GM21447 (cell line): ENCODE data around the gene CFAP97.
A peak's percentile ranks its signal among the peaks of the same experiment; 100 is the strongest.
"Not testable (repeated sequence)": the region's sequence is repeated elsewhere in the genome, so short reads cannot be mapped to it uniquely, and the experiment has no call there.

Experiments
- ATAC-seq: cut with Tn5 transposase; IDR thresholded peaks from one replicate; pipeline ENCODE4 v1.9.1; 2021; ENCODE audit not compliant: unreplicated experiment

CFAP97 gene

GRCh38 chr4:185201977-185202962, 1.5 kb downstream of the CFAP97 start:
- no peak for ATAC-seq

DNA sequence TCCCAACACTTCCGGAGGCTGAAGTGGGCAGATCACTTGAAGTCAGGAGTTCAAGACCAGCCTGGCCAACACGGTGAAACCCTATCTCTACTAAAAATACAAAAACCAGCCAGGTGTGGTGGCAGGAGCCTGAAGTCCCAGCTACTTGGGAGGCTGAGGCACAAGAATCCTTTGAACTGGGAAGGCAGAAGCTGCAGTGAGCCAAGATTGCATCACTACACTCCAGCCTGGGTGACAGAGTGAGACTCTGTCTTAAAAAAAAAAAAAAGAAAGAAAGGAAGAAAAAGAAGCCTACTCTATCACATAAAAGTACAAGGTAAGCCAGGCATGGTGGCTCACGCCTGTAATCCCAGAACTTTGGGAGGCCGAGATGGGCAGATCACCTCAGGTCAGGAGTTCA, 5.6 kb downstream of the CFAP97 start:
- not testable (repeated sequence) for ATAC-seq

- ATAC-seq = no peak
These were observed 7.4 kb downstream of the CFAP97 start for GRCh38 chr4:185196437-185196836.

DNA sequence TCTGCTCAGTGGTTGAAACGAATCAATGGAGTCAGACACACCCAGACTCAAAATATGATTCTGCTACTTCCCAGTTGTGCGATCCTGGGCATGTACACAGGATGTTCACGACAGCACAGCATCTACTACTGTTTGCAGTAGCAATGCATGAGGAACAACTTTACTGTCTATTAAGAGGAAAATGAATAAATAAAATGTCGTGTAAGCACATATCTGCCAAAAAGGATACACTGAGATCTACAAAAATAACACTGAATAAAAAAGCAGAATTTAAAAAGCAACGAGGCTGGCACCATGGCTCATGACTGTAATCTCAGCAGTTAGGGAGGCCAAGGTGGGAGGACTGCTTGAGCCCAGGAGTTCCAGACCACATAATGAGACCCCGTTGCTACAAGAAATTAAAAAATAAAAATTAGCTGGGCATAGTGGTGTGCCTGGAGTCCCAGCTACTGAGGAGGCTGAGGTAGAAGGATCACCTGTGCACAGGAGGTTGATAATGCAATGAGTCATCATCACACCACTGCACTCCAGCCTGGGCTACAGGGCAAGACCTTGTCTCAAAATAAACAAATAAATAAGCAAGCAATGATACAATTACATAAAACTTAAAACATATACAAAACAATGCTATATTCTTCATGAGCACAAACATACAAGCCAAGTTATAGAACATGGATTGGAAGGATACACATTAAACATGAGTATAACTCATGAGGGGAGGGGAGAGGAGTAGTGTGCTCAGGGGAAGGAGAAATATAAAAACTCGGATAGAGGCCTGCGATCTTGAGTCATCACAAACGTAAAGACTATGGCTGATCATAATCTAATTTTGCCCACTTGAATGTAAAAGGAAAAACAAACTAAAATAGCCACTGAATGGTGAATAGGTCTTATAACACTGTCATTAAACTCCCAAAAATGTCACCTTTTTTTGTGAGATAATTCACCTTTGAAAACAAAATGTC, 8.6 kb downstream of the CFAP97 start:
- ATAC-seq = no peak

- ATAC-seq = peak; percentile 93
These were observed 11.7 kb downstream of the CFAP97 start for GRCh38 chr4:185192059-185192458.

DNA sequence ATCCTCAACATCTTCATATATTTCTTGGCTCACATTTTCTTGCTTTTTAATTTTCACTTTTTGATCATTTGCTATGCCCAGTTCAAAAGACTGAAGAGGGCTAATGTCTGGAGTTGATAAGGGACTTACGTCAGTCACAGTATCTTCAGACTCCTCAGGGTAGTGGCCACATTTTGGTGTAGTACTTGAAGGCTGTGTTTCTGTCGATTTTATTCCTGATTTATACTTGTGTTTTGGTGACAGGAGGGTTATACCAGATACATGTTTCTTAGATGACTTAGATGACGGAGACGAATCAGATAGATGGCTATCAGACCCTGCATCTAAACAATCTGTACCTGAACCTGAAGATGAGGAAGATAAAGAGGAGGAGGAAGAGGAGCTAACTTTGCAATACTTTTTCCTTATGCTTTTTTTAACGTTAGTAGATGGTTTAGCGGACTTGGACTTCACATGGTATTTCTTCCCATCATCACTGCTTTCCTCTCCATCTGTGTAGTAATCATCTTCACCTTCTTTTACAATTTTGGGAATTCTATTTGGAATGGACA, 13.4 kb downstream of the CFAP97 start:
- ATAC-seq = no peak

- ATAC-seq = no peak
These were observed 14.0 kb downstream of the CFAP97 start for GRCh38 chr4:185189606-185190305.

- no peak for ATAC-seq
These were observed 17.0 kb downstream of the CFAP97 start for GRCh38 chr4:185186769-185187168.

DNA sequence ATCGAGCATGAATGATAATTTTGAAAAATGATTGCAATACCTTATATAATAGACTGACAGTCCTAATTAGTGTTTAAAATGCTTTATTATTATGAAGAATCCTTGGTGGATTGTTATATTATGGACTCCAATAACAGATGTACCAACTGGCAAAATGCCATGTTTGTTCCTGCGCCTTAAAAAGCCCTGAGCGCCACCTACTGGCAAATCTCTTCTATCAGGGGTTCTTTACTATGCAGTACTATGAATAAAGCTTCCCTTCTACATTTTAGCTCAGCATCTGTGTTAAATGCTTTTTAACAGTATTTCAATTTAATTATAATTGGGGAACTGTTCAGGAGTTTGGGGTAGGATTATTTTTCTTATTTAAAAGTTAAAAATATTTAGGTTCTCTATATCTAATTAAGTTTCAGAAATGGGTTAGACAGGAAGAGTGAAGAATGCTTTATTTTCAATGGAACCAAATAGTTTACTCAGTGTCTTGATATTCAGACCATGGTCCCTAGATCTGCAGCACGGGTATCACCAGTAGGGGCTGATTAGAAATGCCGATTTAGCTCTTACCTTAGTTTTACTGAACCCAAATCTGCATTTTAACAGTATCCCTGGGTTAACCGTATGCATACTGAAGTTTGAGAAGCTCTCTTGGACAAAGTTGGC, 20.0 kb downstream of the CFAP97 start:
- ATAC-seq = peak; percentile 58

DNA sequence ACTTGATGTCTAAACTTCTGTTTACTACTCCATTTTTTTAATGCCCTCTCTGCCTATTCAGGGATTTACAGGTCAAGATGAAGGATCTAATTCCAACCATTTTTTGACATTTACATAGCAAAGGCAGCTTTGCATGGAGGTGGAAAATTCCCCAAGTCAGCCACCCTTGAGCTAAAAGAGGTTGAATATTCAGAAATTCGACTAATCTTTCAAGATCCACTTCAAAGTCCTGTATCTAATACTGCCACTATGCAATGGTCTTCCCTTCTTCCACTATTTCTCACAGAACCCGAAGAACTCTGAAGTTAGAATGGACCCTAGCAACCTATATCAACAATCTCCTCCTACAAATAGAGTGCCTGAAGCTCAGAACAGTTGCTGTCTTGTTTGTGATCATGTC, 21.6 kb downstream of the CFAP97 start:
- ATAC-seq = no peak

DNA sequence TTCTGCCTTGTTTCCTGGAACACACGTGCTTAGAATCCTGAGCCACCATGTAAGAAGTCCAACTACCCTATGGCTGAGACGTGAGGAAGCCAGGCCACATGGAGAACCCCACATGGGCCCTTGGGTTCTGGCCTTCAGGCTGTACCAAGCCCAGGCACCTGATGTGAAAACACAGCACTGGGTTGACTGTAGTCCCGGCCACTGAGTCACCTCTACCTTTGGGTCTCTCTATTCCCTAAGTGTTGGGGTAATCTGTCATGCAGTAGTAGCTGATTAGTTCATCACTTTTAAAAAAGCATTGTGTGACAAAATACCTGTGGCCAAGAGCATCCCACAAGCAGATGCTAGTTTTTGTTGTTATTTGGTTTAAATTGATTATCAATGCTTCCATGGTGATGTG, 24.3 kb downstream of the CFAP97 start:
- no peak for ATAC-seq

- ATAC-seq = peak; percentile 93
These were observed 32.3 kb downstream of the CFAP97 start for GRCh38 chr4:185171373-185172071.

DNA sequence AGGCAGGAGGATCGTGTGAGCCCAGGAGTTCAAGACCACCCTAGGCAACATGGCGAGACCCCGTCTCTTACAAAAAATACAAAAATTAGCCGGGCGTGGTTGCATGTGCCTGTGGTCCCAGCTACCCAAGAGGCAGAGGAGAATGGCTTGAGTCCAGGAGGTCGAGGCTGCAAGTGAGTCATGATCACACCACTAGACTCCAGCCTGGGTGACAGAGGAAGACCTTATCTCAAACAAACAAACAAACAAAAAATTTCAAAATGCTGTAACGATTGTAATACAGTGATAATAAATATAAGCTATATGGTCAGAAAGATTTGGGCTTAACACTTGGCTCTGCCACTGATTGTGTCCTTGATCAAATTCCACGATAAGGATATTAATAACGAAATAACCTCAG, 36.6 kb downstream of the CFAP97 start:
- no peak for ATAC-seq

DNA sequence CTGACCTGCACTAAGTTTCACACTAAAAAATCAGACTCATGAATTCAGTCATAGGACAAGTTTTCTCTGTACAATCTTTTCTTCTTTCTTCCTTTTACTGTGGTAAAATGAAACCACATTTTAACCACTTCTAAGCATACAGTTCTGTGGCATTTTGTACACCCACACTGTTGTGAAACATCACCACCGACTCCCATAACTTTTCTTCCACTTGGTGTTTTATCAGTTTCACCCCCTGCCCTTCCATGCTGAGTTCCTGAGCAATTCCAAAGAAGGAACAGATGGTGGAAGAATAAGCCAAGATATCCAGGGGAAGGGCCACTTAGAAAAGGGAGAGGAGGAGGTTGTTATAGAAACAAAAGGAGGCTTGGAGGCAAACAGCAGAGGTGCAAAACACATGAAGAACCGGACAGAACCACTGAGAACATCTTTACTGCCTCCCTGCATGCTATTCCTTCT, 38.2 kb downstream of the CFAP97 start:
- ATAC-seq = peak; percentile 94

DNA sequence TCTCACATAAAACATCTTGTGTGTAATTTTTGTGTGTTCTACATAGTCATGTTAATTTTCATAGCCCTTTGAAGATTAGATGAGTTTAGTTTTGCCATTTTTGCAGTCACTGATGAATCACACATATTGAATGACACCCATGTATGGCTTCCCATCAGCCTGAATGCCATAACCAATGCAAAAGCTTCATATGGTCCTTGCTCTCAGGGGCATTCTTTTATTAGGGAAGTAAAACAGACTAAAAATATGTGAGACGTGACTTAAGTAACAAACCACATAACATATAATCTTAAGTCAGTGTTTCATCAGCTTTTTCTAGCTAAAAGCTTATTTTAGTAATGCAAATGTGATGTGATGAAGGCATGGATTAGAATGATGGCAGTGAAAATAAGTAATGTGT, 52.5 kb downstream of the CFAP97 start:
- ATAC-seq = no peak

DNA sequence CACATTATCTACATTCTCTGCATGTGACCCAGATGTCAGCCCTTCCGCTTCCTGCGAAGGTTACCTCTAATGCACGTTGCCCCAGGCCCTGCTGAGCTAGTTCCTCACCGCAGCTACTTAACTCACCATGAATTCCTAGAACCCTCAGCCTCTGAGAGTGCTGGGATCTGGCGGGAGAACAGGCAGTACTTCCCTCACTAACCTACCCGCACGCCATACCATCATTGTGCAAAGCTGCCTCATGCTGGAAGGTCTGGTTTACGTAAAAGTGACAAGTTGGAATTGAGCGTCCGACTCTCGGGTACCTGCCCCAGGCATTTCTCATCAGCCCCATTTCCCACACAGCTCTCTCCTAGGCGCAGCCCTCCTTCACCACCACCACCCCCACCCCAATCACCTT, 54.4 kb downstream of the CFAP97 start:
- no peak for ATAC-seq

GRCh38 chr4:185145572-185145971, 58.2 kb downstream of the CFAP97 start:
- ATAC-seq = no peak

- no peak for ATAC-seq
These were observed 59.1 kb downstream of the CFAP97 start for GRCh38 chr4:185144601-185145240.

DNA sequence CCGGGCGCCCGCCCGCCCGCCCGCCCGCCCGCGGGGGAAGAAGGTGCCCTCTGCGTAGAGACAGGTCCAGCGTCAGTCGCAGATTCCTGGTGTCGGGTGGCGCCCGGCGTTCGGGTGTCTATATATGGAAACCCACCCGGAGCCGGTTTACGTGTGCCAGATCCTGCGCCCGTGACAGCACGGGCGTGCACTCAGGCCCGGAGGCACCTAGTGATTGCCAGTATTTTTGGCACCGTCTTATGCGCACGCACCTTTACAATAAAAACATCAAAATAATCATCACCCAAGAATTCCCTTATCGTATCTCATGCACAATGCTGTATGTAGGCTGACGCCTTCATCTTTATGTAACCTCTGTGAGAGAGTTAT, 60.2 kb downstream of the CFAP97 start:
- peak; percentile 26 for ATAC-seq
